ENCODE data around the gene RNF208. TPM values are rescaled to one million over a fixed set of nuclear protein-coding genes. Genes with fewer than 3 reads are reported as not detected.

The RNF208 gene
- total and polyA plus RNA-seq, 2 donors = 8.1 TPM; not detected in 1

DNA sequence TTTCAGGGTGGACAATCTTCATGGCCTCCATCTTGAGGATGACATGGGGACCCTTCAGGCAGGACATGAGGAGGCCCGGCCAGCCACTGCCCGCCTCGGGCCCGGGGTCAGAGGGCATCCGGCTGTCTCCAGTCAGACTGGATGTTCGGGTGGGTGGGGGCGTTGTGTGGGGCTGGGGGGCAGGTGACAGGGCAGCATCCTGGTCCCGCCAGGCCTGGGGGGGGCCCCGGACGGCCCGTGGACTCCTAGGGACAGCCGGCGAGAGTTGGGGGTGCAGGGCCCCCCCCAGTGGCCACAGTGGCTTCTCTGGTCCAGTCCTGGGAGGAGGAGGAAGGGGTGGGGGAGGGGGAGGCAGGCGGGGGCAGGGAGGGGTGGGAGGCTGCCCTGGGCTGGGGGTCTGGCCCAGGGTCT is 940 bp downstream of the RNF208 start:
- WGBS = 70% methylated on average over 14 of the region's 14 CpGs
- H3K36me3 ChIP-seq (ENCODE audit: insufficient read depth) = no peaks in the 10 kb centered on the region
- H3K4me3 ChIP-seq (ENCODE audit: low read depth, low read length) = no peak overlapping the region

DNA sequence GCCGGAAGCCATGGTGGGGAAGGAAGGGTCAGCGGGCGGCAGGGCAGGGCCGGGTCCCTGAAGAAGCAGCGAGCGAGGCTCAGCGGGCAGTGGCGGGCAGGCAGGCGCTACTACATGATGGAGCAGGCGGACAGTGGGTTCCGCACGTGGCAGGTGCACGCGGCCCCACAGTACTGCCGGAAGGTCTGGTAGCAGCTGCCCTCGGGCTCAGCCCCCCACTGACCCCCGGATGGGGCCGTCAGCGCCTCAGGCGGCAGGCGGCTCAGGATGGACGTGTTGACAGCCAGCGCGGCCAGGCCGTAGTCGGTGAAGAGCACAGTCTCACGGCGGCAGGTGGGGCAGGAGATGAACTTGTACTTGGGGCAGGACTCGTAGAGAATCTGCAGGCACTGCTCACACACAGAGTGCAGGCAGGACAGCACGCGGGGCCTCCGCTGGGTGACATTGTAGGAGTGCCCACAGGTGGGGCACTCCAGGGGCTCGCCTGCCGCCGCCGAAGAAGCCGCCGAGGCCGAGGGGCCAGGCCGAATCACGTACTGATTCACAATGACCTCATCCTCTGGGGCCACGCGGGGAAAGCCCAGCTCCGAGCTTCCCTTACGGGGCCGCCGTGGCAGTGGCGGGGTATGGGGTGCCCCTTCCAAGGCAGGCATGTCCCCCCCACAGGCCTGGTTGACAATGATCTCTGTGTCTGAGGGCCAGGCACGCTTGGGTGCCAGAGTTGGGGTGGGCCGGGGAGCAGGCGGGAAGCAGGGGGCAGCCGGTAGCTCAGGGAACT is 1.5 kb downstream of the RNF208 start:
- WGBS = 89% methylated on average over 52 of the region's 52 CpGs
- DNase-seq (ENCODE audit: extremely low spot score) = no peak
- Histone ChIP-seq H3K36me3 (ENCODE audit: insufficient read depth) (no peaks in the 10 kb centered on the region), H3K27ac (ENCODE audit: low read depth) (no peak overlapping the region), H3K4me1 (ENCODE audit: insufficient read depth) (peaks cover 2% of the 10 kb centered on the region), H3K4me3 (ENCODE audit: low read depth, low read length) (no peak overlapping the region)

More for the DNA sequence above, 940 bp downstream of the RNF208 start:
- DNase-seq (ENCODE audit: extremely low spot score) = no peak
- Histone ChIP-seq H3K27ac (ENCODE audit: low read depth) (no peak overlapping the region), H3K4me1 (ENCODE audit: insufficient read depth) (peaks cover 2% of the 10 kb centered on the region)

DNA sequence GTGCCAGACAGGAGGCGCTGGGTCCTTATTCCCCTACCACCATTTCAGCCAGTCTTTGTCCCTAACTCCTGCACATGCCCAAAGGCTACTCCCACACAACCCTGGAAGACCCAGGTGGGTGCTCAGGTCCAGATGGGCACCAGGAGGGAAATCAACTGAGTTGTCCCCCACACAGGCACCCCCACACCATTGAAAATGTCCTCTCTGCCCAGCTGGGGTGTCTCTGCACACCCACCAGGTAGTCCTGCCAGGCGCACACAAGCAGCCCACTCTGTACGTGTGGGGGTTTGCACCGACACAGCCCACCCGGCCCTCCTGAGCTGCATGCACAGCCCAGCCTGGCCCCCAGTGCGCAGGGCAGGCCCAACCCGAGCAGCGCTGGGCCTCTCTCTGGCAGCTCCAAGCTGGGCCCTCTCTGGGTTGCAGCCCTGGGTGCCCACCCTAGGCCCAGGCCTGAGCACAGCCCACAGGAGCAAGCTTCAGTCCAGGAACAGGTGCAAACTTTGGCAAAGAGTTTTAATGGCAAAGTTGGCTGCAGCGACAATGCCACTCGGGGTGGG is 2.2 kb downstream of the RNF208 start:
- H3K4me1 ChIP-seq (ENCODE audit: insufficient read depth) = peaks cover 2% of the 10 kb centered on the region
- no peak overlapping the region for H3K27ac ChIP-seq (ENCODE audit: low read depth)

DNA sequence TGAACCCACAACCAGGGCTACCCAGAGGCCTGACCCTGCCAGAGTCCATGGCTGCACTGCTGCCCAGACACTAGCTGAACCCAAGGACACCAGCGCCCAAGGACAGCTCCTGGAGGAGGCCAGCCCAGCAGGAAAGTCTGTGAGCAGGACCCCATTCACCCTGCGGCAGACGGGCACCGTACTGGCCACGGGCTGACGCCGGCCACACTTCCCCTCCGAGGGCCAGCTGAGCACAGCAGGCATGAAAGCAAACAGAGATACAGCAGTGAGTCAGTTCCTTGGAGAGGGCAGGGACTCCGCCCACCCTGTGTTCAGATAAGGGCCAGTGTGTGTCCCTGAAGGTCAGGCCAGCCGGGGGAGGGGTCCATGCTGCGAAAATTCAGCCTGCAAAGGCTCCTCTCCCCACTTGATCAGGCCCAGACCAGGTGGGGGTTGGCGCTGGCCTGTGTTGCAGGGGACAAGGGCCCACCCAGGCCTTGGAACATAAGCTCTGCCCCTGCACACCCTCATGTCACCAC is 3.2 kb downstream of the RNF208 start:
- DNase-seq (ENCODE audit: extremely low spot score) = no peak
- Histone ChIP-seq H3K27ac (ENCODE audit: low read depth) (no peak overlapping the region), H3K4me1 (ENCODE audit: insufficient read depth) (no peaks in the 10 kb centered on the region), H3K36me3 (ENCODE audit: insufficient read depth) (no peaks in the 10 kb centered on the region), H3K4me3 (ENCODE audit: low read depth, low read length) (no peak overlapping the region)
- 72% methylated on average over 12 of the region's 12 CpGs for WGBS

More for the DNA sequence above, 2.2 kb downstream of the RNF208 start:
- Histone ChIP-seq H3K4me3 (ENCODE audit: low read depth, low read length) (no peak overlapping the region), H3K36me3 (ENCODE audit: insufficient read depth) (no peaks in the 10 kb centered on the region)
- 91% methylated on average over 10 of the region's 10 CpGs for WGBS
- DNase-seq (ENCODE audit: extremely low spot score) = no peak

DNA sequence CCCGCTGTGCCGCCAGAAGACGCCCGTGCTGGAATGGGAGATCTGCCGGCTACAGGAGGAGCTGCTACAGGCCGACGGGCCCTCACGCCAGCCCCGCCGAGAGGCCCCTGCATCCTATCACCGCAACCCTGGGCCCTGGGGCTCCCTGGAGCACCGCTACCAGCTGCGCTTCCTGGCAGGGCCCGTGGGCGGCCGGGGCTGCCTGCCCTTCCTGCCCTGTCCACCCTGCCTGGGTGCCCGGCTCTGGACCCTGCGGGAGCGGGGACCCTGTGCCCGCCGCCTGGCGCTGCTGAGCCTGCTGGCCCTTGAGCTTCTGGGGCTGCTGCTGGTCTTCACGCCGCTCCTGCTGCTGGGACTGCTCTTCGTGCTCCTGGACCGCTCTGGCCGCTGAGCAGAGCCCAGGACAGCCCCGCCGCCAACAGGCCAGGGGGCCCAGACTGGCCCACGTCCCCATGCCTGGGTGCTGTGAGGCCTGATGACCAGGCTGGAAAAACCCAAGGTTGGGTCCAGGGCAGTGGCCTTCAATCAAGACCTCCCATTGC is 3.8 kb downstream of the RNF208 start:
- Histone ChIP-seq H3K27ac (ENCODE audit: low read depth) (no peak overlapping the region), H3K36me3 (ENCODE audit: insufficient read depth) (no peaks in the 10 kb centered on the region), H3K4me3 (ENCODE audit: low read depth, low read length) (no peak overlapping the region), H3K4me1 (ENCODE audit: insufficient read depth) (no peaks in the 10 kb centered on the region)
- no peak for DNase-seq (ENCODE audit: extremely low spot score)
- WGBS = 89% methylated on average over 30 of the region's 30 CpGs

DNA sequence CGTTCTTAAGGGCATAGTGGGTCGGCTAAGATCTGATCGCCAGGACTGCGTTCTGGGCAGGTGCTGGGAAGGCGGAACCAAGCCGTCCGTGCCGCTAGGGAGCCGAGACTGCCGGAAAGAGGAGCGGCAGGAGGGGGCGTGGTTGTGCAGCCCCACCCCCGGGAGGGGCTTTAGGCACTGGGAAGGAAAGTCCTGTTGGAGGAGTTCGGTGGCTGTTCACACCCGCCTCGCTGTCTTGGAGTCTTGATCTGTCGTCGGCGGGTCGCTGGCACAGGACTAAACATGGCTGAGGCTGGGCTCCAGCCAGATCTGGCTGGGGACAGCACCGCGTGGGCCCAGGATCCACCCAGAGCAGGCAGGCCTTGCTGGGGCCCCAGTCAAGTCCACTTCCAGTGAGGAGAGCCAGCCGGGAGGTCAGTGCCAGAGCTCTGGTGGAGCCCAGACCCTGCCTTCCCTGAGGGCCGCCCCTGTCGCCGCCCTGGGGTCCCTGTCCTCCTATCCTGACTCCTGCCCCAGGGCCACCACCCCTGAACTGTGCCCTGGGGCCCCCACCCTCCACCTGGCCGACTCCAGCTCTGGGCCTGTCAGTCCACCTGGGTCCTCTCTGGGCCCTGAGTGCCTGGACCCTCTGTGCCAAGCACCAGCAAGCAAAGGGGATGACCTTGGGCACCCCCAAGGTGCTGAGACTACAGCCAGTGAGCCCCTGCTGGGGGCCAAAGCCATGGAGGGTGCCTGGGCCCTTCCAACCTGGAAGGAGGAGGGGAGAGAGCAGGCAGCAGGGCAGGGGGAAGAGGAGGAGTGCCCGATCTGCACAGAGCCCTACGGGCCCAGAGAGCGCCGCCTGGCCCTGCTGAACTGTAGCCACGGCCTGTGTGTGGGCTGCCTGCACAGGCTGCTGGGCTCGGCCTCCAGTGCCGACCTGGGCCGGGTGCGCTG is 4.5 kb downstream of the RNF208 start:
- WGBS = 61% methylated on average over 36 of the region's 36 CpGs
- Histone ChIP-seq H3K4me3 (ENCODE audit: low read depth, low read length) (no peak overlapping the region), H3K4me1 (ENCODE audit: insufficient read depth) (no peaks in the 10 kb centered on the region), H3K36me3 (ENCODE audit: insufficient read depth) (no peaks in the 10 kb centered on the region), H3K27ac (ENCODE audit: low read depth) (peak overlapping the region; percentile 64)
- no peak for DNase-seq (ENCODE audit: extremely low spot score)

DNA sequence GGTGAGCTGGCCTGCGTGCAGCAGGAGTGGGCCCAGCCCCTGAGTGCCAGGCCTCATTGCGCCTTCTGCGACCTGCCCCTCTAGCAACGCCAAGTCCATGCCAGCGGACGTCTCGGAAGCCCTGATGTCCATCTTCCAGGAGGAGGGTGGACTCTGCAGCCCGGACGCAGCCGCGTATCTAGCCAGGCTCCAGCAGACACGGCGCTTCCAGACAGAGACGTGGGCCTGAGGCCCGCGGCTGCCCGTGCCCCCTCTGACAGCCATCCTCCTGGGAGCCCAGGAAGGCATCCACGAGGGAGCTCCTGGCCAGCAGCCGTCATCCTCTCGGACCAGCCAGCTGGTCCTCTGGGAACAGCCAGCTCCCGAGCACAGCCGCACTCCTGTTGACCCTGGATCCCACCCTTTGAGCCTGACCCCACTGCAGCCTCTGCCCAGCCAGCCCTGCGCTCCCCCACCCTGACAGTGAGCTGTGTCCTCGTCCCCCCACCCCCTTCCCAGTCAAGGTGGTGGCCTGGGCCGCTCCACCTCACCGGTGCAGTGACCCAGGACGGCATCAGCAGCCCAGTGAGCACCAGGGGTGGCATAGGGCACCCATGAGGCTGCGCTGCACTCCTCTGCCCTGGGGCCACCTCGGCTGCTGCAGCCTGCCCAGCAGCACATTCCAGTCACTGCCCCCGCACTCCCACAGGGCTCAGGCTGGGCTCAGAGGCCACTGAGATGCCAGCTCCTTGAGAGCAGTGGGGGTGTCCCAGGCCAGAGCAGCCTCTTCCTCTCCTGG is 5.7 kb downstream of the RNF208 start:
- H3K4me3 ChIP-seq (ENCODE audit: low read depth, low read length) = no peak overlapping the region
- DNase-seq (ENCODE audit: extremely low spot score) = no peak
- 93% methylated on average over 30 of the region's 30 CpGs for WGBS
- H3K27ac ChIP-seq (ENCODE audit: low read depth) = no peak overlapping the region
- no peaks in the 10 kb centered on the region for H3K36me3 ChIP-seq (ENCODE audit: insufficient read depth)
- no peaks in the 10 kb centered on the region for H3K4me1 ChIP-seq (ENCODE audit: insufficient read depth)

DNA sequence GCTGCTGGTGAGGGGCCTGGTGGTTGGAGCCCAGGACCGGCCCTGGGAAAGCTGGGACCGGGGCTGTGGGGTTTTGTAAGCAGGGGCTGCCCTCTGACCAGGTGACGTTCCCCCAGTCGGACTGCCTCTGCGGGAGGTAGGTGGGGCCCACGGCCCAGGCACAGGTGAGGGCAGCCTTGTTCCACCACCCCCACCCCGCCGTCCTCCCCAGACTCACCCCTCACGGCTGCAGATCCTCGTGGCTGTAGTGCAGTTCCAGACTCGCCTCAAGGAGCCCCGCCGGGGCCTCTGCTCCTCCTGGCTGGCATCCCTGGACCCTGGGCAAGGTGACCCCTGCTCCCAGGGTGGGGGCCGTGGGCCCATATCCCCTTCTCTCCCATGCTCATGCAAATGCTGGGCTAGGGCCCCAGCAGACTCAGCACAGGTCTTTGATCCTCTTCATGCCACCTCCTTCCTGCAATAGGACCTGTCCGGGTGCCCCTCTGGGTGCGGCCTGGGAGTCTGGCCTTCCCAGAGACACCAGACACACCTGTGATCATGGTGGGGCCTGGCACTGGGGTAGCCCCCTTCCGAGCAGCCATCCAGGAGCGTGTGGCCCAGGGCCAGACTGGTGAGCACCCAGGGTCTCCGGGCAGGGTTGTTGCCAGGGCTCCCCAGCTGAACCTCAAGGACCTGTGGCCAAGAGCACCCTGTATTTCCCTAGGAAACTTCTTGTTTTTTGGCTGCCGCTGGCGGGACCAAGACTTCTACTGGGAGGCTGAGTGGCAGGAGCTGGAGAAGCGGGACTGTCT is 6.6 kb downstream of the RNF208 start:
- Histone ChIP-seq H3K4me1 (ENCODE audit: insufficient read depth) (no peaks in the 10 kb centered on the region), H3K36me3 (ENCODE audit: insufficient read depth) (no peaks in the 10 kb centered on the region), H3K4me3 (ENCODE audit: low read depth, low read length) (no peak overlapping the region), H3K27ac (ENCODE audit: low read depth) (no peak overlapping the region)
- DNase-seq (ENCODE audit: extremely low spot score) = no peak
- 91% methylated on average over 22 of the region's 22 CpGs for WGBS

DNA sequence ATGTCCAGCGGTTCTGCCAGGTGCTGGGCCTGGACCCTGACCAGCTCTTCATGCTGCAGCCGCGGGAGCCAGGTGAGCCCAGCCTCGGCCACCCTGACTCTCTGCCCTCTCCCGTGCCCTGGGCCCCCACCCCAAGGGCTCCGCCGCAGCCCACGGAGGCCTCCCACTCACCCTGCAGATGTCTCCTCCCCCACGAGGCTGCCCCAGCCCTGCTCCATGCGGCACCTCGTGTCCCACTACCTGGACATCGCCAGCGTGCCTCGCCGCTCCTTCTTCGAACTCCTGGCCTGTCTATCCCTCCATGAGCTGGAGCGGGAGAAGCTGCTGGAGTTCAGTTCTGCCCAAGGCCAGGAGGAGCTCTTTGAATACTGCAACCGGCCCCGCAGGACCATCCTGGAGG is 7.4 kb downstream of the RNF208 start:
- H3K27ac ChIP-seq (ENCODE audit: low read depth) = no peak overlapping the region
- 93% methylated on average over 19 of the region's 19 CpGs for WGBS
- H3K4me1 ChIP-seq (ENCODE audit: insufficient read depth) = no peaks in the 10 kb centered on the region
- H3K4me3 ChIP-seq (ENCODE audit: low read depth, low read length) = no peak overlapping the region
- no peak for DNase-seq (ENCODE audit: extremely low spot score)
- no peaks in the 10 kb centered on the region for H3K36me3 ChIP-seq (ENCODE audit: insufficient read depth)

DNA sequence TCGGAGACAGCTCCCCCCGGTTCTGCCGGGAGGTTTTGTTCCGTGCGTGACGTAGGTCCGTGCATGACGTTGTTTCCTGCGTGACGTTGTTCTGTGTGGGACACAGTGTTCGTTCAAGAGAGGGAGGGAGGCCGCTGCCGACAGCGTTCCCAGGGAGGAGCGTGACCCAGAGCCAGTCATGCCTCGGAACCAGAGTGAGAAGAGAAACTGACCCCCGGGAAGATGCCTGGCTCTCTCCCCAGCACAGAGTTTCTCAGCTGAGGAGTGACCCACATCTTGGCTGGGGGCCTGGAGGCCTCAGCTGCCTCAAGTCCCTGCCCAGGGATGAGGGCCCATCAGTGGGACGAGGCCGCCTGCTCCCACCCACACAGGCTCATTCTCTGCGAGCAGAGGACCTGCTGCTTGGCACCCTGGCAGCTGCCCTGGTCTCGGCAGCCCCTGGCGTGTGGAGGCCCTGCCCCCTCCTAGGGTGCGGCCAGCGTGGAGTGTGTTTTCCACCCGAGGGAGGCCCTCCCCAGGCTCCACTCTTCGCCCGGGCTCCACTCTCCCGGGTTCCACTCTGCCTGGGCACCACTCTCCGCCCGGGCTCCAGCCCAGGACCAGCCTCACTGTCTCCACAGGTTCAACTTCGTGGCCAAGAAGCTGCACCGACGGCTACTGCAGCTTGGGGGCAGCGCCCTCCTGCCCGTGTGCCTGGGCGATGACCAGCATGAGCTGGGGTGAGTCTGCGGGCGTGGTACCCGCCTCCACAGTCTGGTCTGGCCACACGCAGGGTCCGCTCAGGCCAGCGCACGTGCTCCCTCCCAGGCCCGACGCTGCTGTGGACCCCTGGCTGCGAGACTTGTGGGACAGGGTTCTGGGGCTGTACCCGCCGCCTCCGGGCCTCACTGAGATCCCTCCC is 8.6 kb downstream of the RNF208 start:
- H3K4me3 ChIP-seq (ENCODE audit: low read depth, low read length) = no peak overlapping the region
- 90% methylated on average over 49 of the region's 49 CpGs for WGBS
- H3K36me3 ChIP-seq (ENCODE audit: insufficient read depth) = no peaks in the 10 kb centered on the region
- no peak for DNase-seq (ENCODE audit: extremely low spot score)
- H3K27ac ChIP-seq (ENCODE audit: low read depth) = no peak overlapping the region
- H3K4me1 ChIP-seq (ENCODE audit: insufficient read depth) = no peaks in the 10 kb centered on the region

DNA sequence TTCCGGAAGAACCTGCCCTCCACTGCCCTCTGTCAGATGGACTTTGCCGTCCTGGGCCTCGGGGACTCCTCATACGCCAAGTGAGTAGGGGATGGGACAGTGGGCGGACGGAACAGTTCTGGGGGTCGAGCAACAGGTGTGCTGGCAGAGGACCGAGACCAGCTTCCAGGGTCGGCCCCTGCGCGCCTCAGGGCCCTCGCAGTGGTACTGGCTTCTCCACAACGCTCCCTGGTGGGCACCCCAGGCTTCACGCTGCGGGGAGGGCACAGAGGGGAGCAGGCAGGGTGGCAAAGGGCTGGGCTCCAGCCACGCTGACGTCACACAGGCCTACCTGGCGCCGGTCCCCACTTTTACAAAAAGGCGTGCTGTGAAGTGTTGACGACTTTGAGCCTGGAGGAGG is 9.5 kb downstream of the RNF208 start:
- H3K4me1 ChIP-seq (ENCODE audit: insufficient read depth) = no peaks in the 10 kb centered on the region
- H3K4me3 ChIP-seq (ENCODE audit: low read depth, low read length) = no peak overlapping the region
- H3K36me3 ChIP-seq (ENCODE audit: insufficient read depth) = no peaks in the 10 kb centered on the region
- 81% methylated on average over 21 of the region's 21 CpGs for WGBS
- no peak overlapping the region for H3K27ac ChIP-seq (ENCODE audit: low read depth)
- no peak for DNase-seq (ENCODE audit: extremely low spot score)

Measured in urinary bladder (tissue), 4 donors.